H1 (cell line): ENCODE results near the gene SPRR1A. TPM values are rescaled to one million over a fixed set of nuclear protein-coding genes. Genes with fewer than 3 reads are reported as not detected.

Experiments used
- CTCF ChIA-PET: fragments of 300-600 bp; sonication (Branson Sonifier 250); formaldehyde crosslinking; loops from one replicate; lab custom pipeline; 2021; ENCODE audit not compliant: partially characterized antibody; lab: Charles Lee
- POLR2A ChIA-PET: fragments of 300-600 bp; sonication (Branson Sonifier 250); formaldehyde crosslinking; loops from one replicate; lab custom pipeline; 2021; ENCODE audit warnings: inconsistent platforms; ENCODE audit not compliant: partially characterized antibody; lab: Charles Lee
- DNase-seq, 2 experiments: peaks; one replicate each; pipeline versions ENCODE4 v3.0.0 to v3.0.0-alpha.2; 2010 to 2022; ENCODE audit warnings: low spot score in 2 of 2, low read depth in 1 of 2, mixed read lengths in 1 of 2
- FAIRE-seq: peaks from 2 replicates; lab custom pipeline; 2011; peaks lifted over from hg19 to GRCh38; lab: Jason Lieb, UNC
- H2AFZ ChIP-seq: 2 replicates; pipeline ENCODE4 v1.8.1; 2012; ENCODE audit warnings: low read length, inconsistent platforms
- H2AK5ac ChIP-seq: 2 replicates; pipeline ENCODE4 v1.6.1; 2013; ENCODE audit warnings: low read depth, low read length
- H2BK120ac ChIP-seq: replicated peaks from 2 replicates; pipeline ENCODE3; 2013; ENCODE audit warnings: low read depth, low read length, inconsistent platforms
- H2BK12ac ChIP-seq: 2 replicates; pipeline ENCODE4 v1.6.1; 2013; ENCODE audit warnings: low read depth, low read length
- H2BK15ac ChIP-seq: 2 replicates; pipeline ENCODE4 v1.6.1; 2013; ENCODE audit warnings: low read length
- H2BK20ac ChIP-seq: 2 replicates; pipeline ENCODE4 v1.6.1; 2013; ENCODE audit warnings: low read length
- H2BK5ac ChIP-seq: 2 replicates; pipeline ENCODE4 v1.6.1; 2013; ENCODE audit warnings: low read depth, low read length
- H3K14ac ChIP-seq: 2 replicates; pipeline ENCODE4 v1.6.1; 2013; ENCODE audit warnings: inconsistent platforms; ENCODE audit not compliant: insufficient read length
- H3K18ac ChIP-seq: 2 replicates; pipeline ENCODE4 v1.6.1; 2013; ENCODE audit warnings: low read length; ENCODE audit errors: extremely low read depth
- H3K23ac ChIP-seq: 2 replicates; pipeline ENCODE4 v1.6.1; 2013; ENCODE audit warnings: inconsistent platforms; ENCODE audit not compliant: insufficient read length
- H3K23me2 ChIP-seq: 2 replicates; pipeline ENCODE4 v1.6.1; 2013; ENCODE audit warnings: low read depth, low read length
- H3K27ac ChIP-seq: 2 replicates; pipeline ENCODE4 v1.6.1; 2011; ENCODE audit warnings: low read depth, low read length, inconsistent platforms
- H3K27me3 ChIP-seq, 4 experiments: replicated peaks in 1 of 4; 1 replicate in 1 of 4; 2 replicates in 3 of 4; pipeline versions ENCODE4 v1.6.1 to v1.8.1; 2011 to 2013; ENCODE audit warnings: low read length in 3 of 4, mild to moderate bottlenecking in 3 of 4, inconsistent platforms in 2 of 4, mixed read lengths in 2 of 4, moderate library complexity in 1 of 4; ENCODE audit not compliant: control insufficient read depth in 3 of 4, insufficient read depth in 3 of 4; ENCODE audit errors: extremely low read depth in 1 of 4
- H3K36me3 ChIP-seq, 4 experiments: 2 replicates each; pipeline versions ENCODE4 v1.6.1 to v1.8.1; 2011 to 2013; ENCODE audit warnings: mild to moderate bottlenecking in 4 of 4, low read length in 3 of 4, moderate library complexity in 2 of 4, control low read depth in 1 of 4, inconsistent platforms in 1 of 4; ENCODE audit not compliant: insufficient read depth in 4 of 4, control insufficient read depth in 2 of 4
- H3K4ac ChIP-seq: replicated peaks from 2 replicates; pipeline ENCODE3; 2013; ENCODE audit warnings: low read length, low read depth, mixed read lengths, inconsistent platforms; ENCODE audit not compliant: insufficient read length
- H3K4me1 ChIP-seq, 4 experiments: replicated peaks in 1 of 4; 1 replicate in 1 of 4; 2 replicates in 3 of 4; pipeline versions ENCODE4 v1.6.1 to v1.8.1; 2011 to 2013; ENCODE audit warnings: low read length in 3 of 4, inconsistent platforms in 2 of 4, mixed read lengths in 1 of 4; ENCODE audit not compliant: insufficient read depth in 4 of 4, control insufficient read depth in 3 of 4
- H3K4me2 ChIP-seq, 2 experiments: 2 replicates each; pipeline versions ENCODE4 v1.6.1 to v1.8.1; 2011 to 2013; ENCODE audit warnings: low read depth in 2 of 2, low read length in 2 of 2, control low read depth in 1 of 2, inconsistent platforms in 1 of 2, mild to moderate bottlenecking in 1 of 2; ENCODE audit not compliant: insufficient read depth in 1 of 2
- H3K4me3 ChIP-seq, 4 experiments: fragments of 200-600, 300-600 bp in 1 of 4; sonication (generic), shearing (Covaris generic), sonication (Bioruptor Twin) in 1 of 4; 2 replicates each; pipeline versions ENCODE4 v1.5.1 to v1.8.1; 2011 to 2016; ENCODE audit warnings: low read length in 4 of 4, low read depth in 3 of 4, control low read depth in 2 of 4, inconsistent platforms in 2 of 4, mild to moderate bottlenecking in 2 of 4, mixed read lengths in 1 of 4, moderate library complexity in 1 of 4; ENCODE audit not compliant: insufficient read depth in 2 of 4; ENCODE audit errors: extremely low read depth in 1 of 4
- H3K56ac ChIP-seq: replicated peaks from 2 replicates; pipeline ENCODE3; 2013; ENCODE audit warnings: low read depth, mild to moderate bottlenecking, mixed read lengths, low read length, inconsistent platforms; ENCODE audit not compliant: insufficient read length
- H3K79me1 ChIP-seq: 2 replicates; pipeline ENCODE4 v1.6.1; 2013; ENCODE audit warnings: low read depth, low read length, control low read depth
- H3K79me2 ChIP-seq, 2 experiments: 2 replicates each; pipeline versions ENCODE4 v1.6.1 to v1.8.1; 2012 to 2013; ENCODE audit warnings: low read length in 2 of 2, mild to moderate bottlenecking in 2 of 2, inconsistent platforms in 1 of 2; ENCODE audit not compliant: insufficient read depth in 2 of 2, control insufficient read depth in 1 of 2
- H3K9ac ChIP-seq, 4 experiments: replicated peaks in 1 of 4; 1 replicate in 1 of 4; 2 replicates in 3 of 4; pipeline versions ENCODE4 v1.6.1 to v1.8.1; 2011 to 2013; ENCODE audit warnings: low read depth in 3 of 4, low read length in 3 of 4, control low read depth in 2 of 4, mild to moderate bottlenecking in 2 of 4, moderate library complexity in 2 of 4, inconsistent platforms in 1 of 4; ENCODE audit errors: extremely low read depth in 1 of 4
- H3K9me3 ChIP-seq, 2 experiments: 2 replicates each; pipeline versions ENCODE4 v1.6.1 to v1.8.1; 2012 to 2013; ENCODE audit warnings: mild to moderate bottlenecking in 2 of 2, moderate library complexity in 2 of 2, control low read depth in 1 of 2, inconsistent platforms in 1 of 2, low read depth in 1 of 2, low read length in 1 of 2, mixed read lengths in 1 of 2; ENCODE audit not compliant: insufficient read depth in 2 of 2
- H4K20me1 ChIP-seq, 2 experiments: replicated peaks in 1 of 2; 2 replicates each; pipeline versions ENCODE3 to v1.8.1; 2011 to 2013; ENCODE audit warnings: inconsistent platforms in 2 of 2, low read length in 2 of 2, mild to moderate bottlenecking in 1 of 2; ENCODE audit not compliant: insufficient read depth in 2 of 2, control insufficient read depth in 1 of 2
- H4K5ac ChIP-seq: 2 replicates; pipeline ENCODE4 v1.6.1; 2013; ENCODE audit warnings: low read length, low read depth, mixed read lengths, inconsistent platforms; ENCODE audit not compliant: insufficient read length
- H4K8ac ChIP-seq: 2 replicates; pipeline ENCODE4 v1.8.0; 2013; ENCODE audit warnings: mild to moderate bottlenecking, moderate library complexity, low read length, inconsistent platforms; ENCODE audit not compliant: insufficient read depth; ENCODE audit errors: extremely low read depth
- H4K91ac ChIP-seq: replicated peaks from 2 replicates; pipeline ENCODE3; 2013; ENCODE audit warnings: low read length, mixed read lengths, inconsistent platforms; ENCODE audit not compliant: insufficient read length
- BCL11A ChIP-seq, 2 experiments: IDR thresholded peaks; one replicate each; pipeline ENCODE4 v1.6.1; 2011; ENCODE audit warnings: low read depth in 2 of 2, low read length in 2 of 2, mild to moderate bottlenecking in 2 of 2
- CBX8 ChIP-seq: fragments of 300-800, 300-1000 bp; sonication (generic); IDR thresholded peaks from 2 replicates; pipeline ENCODE4 v1.7.1; 2016; ENCODE audit warnings: low read depth, low read length, borderline replicate concordance
- CEBPB ChIP-seq: IDR thresholded peaks from 2 replicates; pipeline ENCODE4 v1.6.1; 2012; ENCODE audit warnings: low read depth, low read length
- HDAC2 ChIP-seq, 2 experiments: fragments of 300-600 bp in 1 of 2; sonication (generic) in 1 of 2; IDR thresholded peaks; 2 replicates each; pipeline ENCODE4 v1.6.1; 2011 to 2012; ENCODE audit warnings: low read depth in 2 of 2, low read length in 2 of 2, mild to moderate bottlenecking in 2 of 2, moderate library complexity in 2 of 2, borderline replicate concordance in 1 of 2, inconsistent platforms in 1 of 2
- NANOG ChIP-seq: IDR thresholded peaks from 2 replicates; pipeline ENCODE4 v1.6.1; 2011; ENCODE audit warnings: low read length, low read depth, mild to moderate bottlenecking, inconsistent platforms; ENCODE audit not compliant: insufficient read depth, poor library complexity, severe bottlenecking
- PHF8 ChIP-seq: fragments of 200-600 bp; sonication (generic); conservative IDR thresholded peaks from 2 replicates; pipeline ENCODE4 v1.7.1; 2012; ENCODE audit warnings: low read depth, mild to moderate bottlenecking, inconsistent platforms, low read length, moderate library complexity
- POLR2A ChIP-seq, 2 experiments: IDR thresholded peaks; 1 replicate in 1 of 2; 2 replicates in 1 of 2; pipeline ENCODE4 v1.6.1; 2011; ENCODE audit warnings: low read depth in 2 of 2, low read length in 2 of 2, mild to moderate bottlenecking in 2 of 2; ENCODE audit errors: control extremely low read depth in 1 of 2
- RXRA ChIP-seq: IDR thresholded peaks from 2 replicates; pipeline ENCODE4 v1.6.1; 2011; ENCODE audit warnings: low read depth, mild to moderate bottlenecking, low read length, moderate library complexity; ENCODE audit not compliant: insufficient read depth
- SIRT6 ChIP-seq: IDR thresholded peaks from one replicate; pipeline ENCODE4 v1.7.1; 2012; ENCODE audit warnings: low read length, inconsistent platforms
- TAF1 ChIP-seq: IDR thresholded peaks from 2 replicates; pipeline ENCODE4 v1.6.1; 2011; ENCODE audit warnings: mild to moderate bottlenecking, low read depth, low read length
- YY1 ChIP-seq: IDR thresholded peaks from 2 replicates; pipeline ENCODE4 v1.6.1; 2011; ENCODE audit warnings: low read depth, mild to moderate bottlenecking, low read length
- WGBS, 2 experiments: shearing (Covaris generic) in 1 of 2; methylation state at CpG; one replicate each; pipeline versions ENCODE4 v1.1.6 to v1.1.7; 2013 to 2015; ENCODE audit warnings: low lambda C conversion rate in 2 of 2, mixed read lengths in 2 of 2, inconsistent platforms in 1 of 2, low coverage in 1 of 2, missing lambda C conversion rate in 1 of 2; ENCODE audit not compliant: insufficient replicate concordance in 2 of 2, insufficient coverage in 1 of 2, insufficient read length in 1 of 2; ENCODE audit errors: extremely low coverage in 1 of 2, missing lambda C conversion rate in 1 of 2; 5-methylcytosine and 5-hydroxymethylcytosine counted together
- long read RNA-seq, 2 experiments: library from RNA in 1 of 2; library from capped mRNA in 1 of 2; stranded (forward); transcript quantifications; one replicate each; pipeline ENCODE4 v2.0.0, GENCODE V29; 2021; ENCODE audit warnings: inconsistent platforms in 1 of 2
- polyA minus RNA-seq, 3 experiments: library from RNA; depleted of rRNA, polyadenylated mRNA; stranded (reverse); fragments of >200 nt; gene quantifications; 1 replicate in 2 of 3; 2 replicates in 1 of 3; pipeline ENCODE4 v1.2.3, GENCODE V29; 2011
- polyA plus RNA-seq, 7 experiments: library from polyadenylated mRNA; depleted of rRNA in 3 of 7; stranded (reverse) in 5 of 7; unstranded in 2 of 7; fragments of >200 nt in 5 of 7; fragments of 200-250 nt in 2 of 7; gene quantifications; 1 replicate in 5 of 7; 2 replicates in 1 of 7; 4 replicates in 1 of 7; pipeline versions ENCODE4 v1.2.1 to v1.2.3, GENCODE V29; 2011 to 2013; ENCODE audit warnings: missing spikeins in 2 of 7, mixed read lengths in 2 of 7
- total RNA-seq: library from RNA; stranded (reverse); fragmentation: NEBNext Ultra II Directional; extraction: Animal tissue kit (Norgen Biotek cat#: 25700); gene quantifications from 2 replicates; pipeline ENCODE4 v1.2.1, GENCODE V29; 2021
- TF ChIP-seq, protein P1 (sequence below): IDR thresholded peaks from 2 replicates; pipeline ENCODE4 v1.6.1; 2011; ENCODE audit warnings: low read depth, mild to moderate bottlenecking, low read length; ENCODE audit not compliant: insufficient read depth

The SPRR1A gene, protein sequence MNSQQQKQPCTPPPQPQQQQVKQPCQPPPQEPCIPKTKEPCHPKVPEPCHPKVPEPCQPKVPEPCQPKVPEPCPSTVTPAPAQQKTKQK
- total RNA-seq (not detected in 2 replicates), polyA plus RNA-seq (2011; rRNA removed) (not detected in 2 replicates), polyA minus RNA-seq (2011; rRNA and poly(A)+ RNA removed) (not detected in 2 replicates)
- not detected for polyA plus RNA-seq (2011; cell fraction: cytosol; rRNA removed)
- polyA plus RNA-seq (2011; cell fraction: nucleus; rRNA removed) = not detected
- not detected in 4 replicates for polyA plus RNA-seq (2012, experiment 1 of 2)
- not detected for polyA plus RNA-seq (2012, experiment 2 of 2)
- polyA plus RNA-seq (2013, experiment 1 of 2) = not detected
- not detected for polyA plus RNA-seq (2013, experiment 2 of 2)
- not detected for polyA minus RNA-seq (2011; cell fraction: cytosol; rRNA and poly(A)+ RNA removed)
- polyA minus RNA-seq (2011; cell fraction: nucleus; rRNA and poly(A)+ RNA removed) = not detected
- long read RNA-seq, experiment 1 = 0 reads
- long read RNA-seq, experiment 2 = 0 reads

DNA sequence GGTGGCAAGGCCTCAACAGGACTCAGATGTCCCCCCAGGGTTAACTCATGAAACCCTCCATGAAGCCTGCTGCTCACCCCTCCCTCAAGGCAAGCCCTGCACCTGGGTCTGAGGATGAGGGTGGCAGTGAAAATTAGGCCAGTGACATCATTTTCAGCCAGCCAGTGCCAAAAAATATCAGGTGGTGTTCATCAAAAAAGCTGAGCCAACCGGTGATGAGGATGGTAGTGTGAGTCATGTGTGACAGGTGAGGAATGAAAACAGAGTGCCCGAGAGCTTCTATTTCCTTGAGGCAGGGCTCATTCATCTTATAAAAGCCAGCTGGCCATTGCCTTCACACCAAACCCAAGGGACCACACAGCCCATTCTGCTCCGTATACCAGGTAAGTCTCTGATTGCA lies at the start of gene SPRR1A:
SPRR1A (plus strand) TSS at position 339 of the 400 bp plus-strand sequence. CDS start 1,150 bp downstream, outside the sequence.
- Histone ChIP-seq H3K23ac (no peak within 1 kb of the TSS), H2BK120ac (no peak within 1 kb of the TSS), H3K36me3 (no peaks in the 10 kb centered on the region), H2AK5ac (no peak within 1 kb of the TSS), H3K14ac (no peak within 1 kb of the TSS), H3K79me1 (no peaks in the 10 kb centered on the region), H3K27me3 (no peaks in the 10 kb centered on the region), H2BK15ac (no peak within 1 kb of the TSS), H3K4me2 (no peak within 1 kb of the TSS), H3K9ac (no peak within 1 kb of the TSS), H4K5ac (no peak within 1 kb of the TSS), H3K56ac (no peak within 1 kb of the TSS), H2BK5ac (no peak within 1 kb of the TSS), H4K91ac (no peak within 1 kb of the TSS), H4K8ac (no peak within 1 kb of the TSS), H3K23me2 (no peaks in the 10 kb centered on the region; the same call in 1 of the 2 replicates), H2BK12ac (no peak within 1 kb of the TSS), H3K18ac (no peak within 1 kb of the TSS), H4K20me1 (no peaks in the 10 kb centered on the region), H3K79me2 (no peaks in the 10 kb centered on the region), H3K4ac (no peak within 1 kb of the TSS), H3K4me1 (no peaks in the 10 kb centered on the region), H2BK20ac (no peak within 1 kb of the TSS), H3K4me3 (no peak within 1 kb of the TSS), H2AFZ (no peak within 1 kb of the TSS), H3K27ac (no peak within 1 kb of the TSS), H3K9me3 (no peaks in the 10 kb centered on the region)
- POLR2A ChIA-PET = interaction anchor here (1.4 kb wide), 1 partner anchor 12 kb away, joined by 3 read pairs; no protein-coding TSS in a partner anchor
- FAIRE-seq (no peak), DNase-seq (no peak)
- 90% methylated on average over 3 of the region's 3 CpGs; no CpG with 5 or more reads in 1 of the 2 experiments for WGBS, 2 experiments
- CTCF ChIA-PET = interaction anchor here (1.2 to 2.0 kb wide), 2 partner anchors 9 to 209 kb away, joined by 3 to 8 read pairs; no protein-coding TSS in a partner anchor
- TF ChIP-seq SIRT6 (no peak), BCL11A (IDR thresholded peaks at IDR 0.05; ENCODE audit: low read depth in 2 of 2, low read length in 2 of 2) (no peak), POLR2A (IDR thresholded peaks at IDR 0.05; ENCODE audit: control extremely low read depth in 1 of 2, low read depth in 2 of 2, low read length in 2 of 2) (no peak), HDAC2 (IDR thresholded peaks at IDR 0.05; ENCODE audit: borderline replicate concordance in 1 of 2, low read depth in 2 of 2, low read length in 2 of 2) (no peak), NANOG (no peak), PHF8 (no peak), RXRA (no peak), YY1 (no peak), TAF1 (no peak), CBX8 (no peak), CEBPB (no peak)
- TF ChIP-seq, protein P1, sequence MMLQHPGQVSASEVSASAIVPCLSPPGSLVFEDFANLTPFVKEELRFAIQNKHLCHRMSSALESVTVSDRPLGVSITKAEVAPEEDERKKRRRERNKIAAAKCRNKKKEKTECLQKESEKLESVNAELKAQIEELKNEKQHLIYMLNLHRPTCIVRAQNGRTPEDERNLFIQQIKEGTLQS = no peak
